Natural killer cell (primary cell): ENCODE measurements around the gene PRXL2B. TPM values are rescaled to one million over a fixed set of nuclear protein-coding genes. Genes with fewer than 3 reads are reported as not detected.
A peak's percentile ranks its signal among the peaks of the same experiment; 100 is the strongest.

ENCODE experiments used
- ATAC-seq, 3 donors: fragments of 150-1000 bp in 2 of 3; fragments of 200-7000 bp in 1 of 3; cut with Tn5 transposase; 1 replicate in 1 of 3; 2 replicates in 2 of 3; pipeline ENCODE4 v1.10.0; 2021; ENCODE audit warnings: mild to moderate bottlenecking in 2 of 3, moderate library complexity in 2 of 3
- DNase-seq, 2 donors: peaks; one replicate each; pipeline versions ENCODE4 v3.0.0 to v3.0.0-alpha.2; 2013 to 2021; ENCODE audit warnings: mixed read lengths in 1 of 2
- H3K27ac ChIP-seq: one replicate; pipeline ENCODE4 v1.5.1; 2013; ENCODE audit warnings: mild to moderate bottlenecking, low read length
- H3K27me3 ChIP-seq: one replicate; pipeline ENCODE4 v1.6.1; 2013; ENCODE audit warnings: low read length; ENCODE audit not compliant: control insufficient read depth, insufficient read depth
- H3K36me3 ChIP-seq: one replicate; pipeline ENCODE4 v1.6.1; 2013; ENCODE audit warnings: low read length; ENCODE audit not compliant: control insufficient read depth, insufficient read depth
- H3K4me1 ChIP-seq: one replicate; pipeline ENCODE4 v1.6.1; 2013; ENCODE audit warnings: low read length; ENCODE audit not compliant: control insufficient read depth, insufficient read depth
- H3K4me3 ChIP-seq: one replicate; pipeline ENCODE4 v1.5.1; 2013; ENCODE audit warnings: low read length
- H3K9me3 ChIP-seq: one replicate; pipeline ENCODE4 v1.6.1; 2013; ENCODE audit warnings: low read length; ENCODE audit not compliant: control insufficient read depth, insufficient read depth
- H3K27ac Mint-ChIP-seq, 2 donors: one replicate each; pipeline ENCODE4 v1.8.0; 2022; ENCODE audit warnings: mild to moderate bottlenecking in 2 of 2, mixed read lengths in 2 of 2, moderate library complexity in 1 of 2
- H3K27me3 Mint-ChIP-seq, 2 donors: one replicate each; pipeline ENCODE4 v1.8.0; 2022; ENCODE audit warnings: low read depth in 2 of 2, mixed read lengths in 2 of 2
- H3K36me3 Mint-ChIP-seq: one replicate; pipeline ENCODE4 v1.8.0; 2022; ENCODE audit warnings: mixed read lengths
- H3K4me1 Mint-ChIP-seq, 2 donors: one replicate each; pipeline ENCODE4 v1.8.0; 2022; ENCODE audit warnings: mixed read lengths in 2 of 2
- H3K4me3 Mint-ChIP-seq: one replicate; pipeline ENCODE4 v1.8.0; 2022; ENCODE audit warnings: mild to moderate bottlenecking, moderate library complexity, mixed read lengths
- H3K9me3 Mint-ChIP-seq, 2 donors: one replicate each; pipeline ENCODE4 v1.8.0; 2022; ENCODE audit warnings: mixed read lengths in 2 of 2
- WGBS: methylation state at CpG from one replicate; pipeline ENCODE4 v1.1.7; 2013; ENCODE audit warnings: missing lambda C conversion rate; ENCODE audit not compliant: insufficient coverage; 5-methylcytosine and 5-hydroxymethylcytosine counted together
- intact Hi-C: fragments of 100-400 bp; cut with micrococcal nuclease; formaldehyde crosslinking; loops from one replicate; pipeline ENCODE4 v1.14.2; 2022
- total RNA-seq, 4 donors: library from RNA; stranded (reverse); fragments of 120-200 nt in 1 of 4; gene quantifications; one replicate each; pipeline versions ENCODE4 v1.2.3 to v1.2.4, GENCODE V29; 2013 to 2022
- TF ChIP-seq, protein P1 (sequence below): fragments of 200-600 bp; IDR thresholded peaks from one replicate; pipeline ENCODE4 v1.8.0; 2022; ENCODE audit warnings: antibody characterized with exemption

PRXL2B gene
- total RNA-seq, 3 donors from 2014 or later (not counting 1 experiment from before 2014, with no cell fraction given) = 11.3 to 15.1 (median 11.6) TPM

DNA sequence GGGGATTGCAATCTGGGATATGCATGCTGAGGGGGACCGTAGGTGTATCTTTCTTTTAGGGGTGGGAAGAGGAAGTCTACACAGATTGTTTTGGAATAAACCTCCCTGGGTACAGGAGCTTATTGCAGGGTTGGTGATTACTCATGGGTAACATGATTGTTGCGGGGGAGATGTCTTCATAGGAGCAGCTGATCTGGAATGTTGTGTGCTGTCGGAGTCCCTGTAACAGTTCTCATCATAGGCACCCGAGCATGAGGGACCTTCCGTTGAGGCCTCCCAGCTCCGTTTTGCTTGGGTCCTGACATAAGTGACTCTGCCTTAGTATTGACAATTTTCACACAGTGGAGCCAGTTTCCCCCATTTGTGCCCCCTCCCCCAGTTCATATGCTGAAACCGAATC is 4.2 kb upstream of the PRXL2B start:
- intact Hi-C loops = no loop called here
- H3K9me3 ChIP-seq = no peaks in the 10 kb centered on the region
- peaks cover 58% of the 10 kb centered on the region for H3K4me1 ChIP-seq
- peak overlapping the region in 1 of 2 donors; percentile 74 for H3K27ac Mint-ChIP-seq
- H3K27me3 Mint-ChIP-seq = no peaks in the 10 kb centered on the region
- no peaks in the 10 kb centered on the region for H3K9me3 Mint-ChIP-seq
- H3K4me1 Mint-ChIP-seq = peaks cover 14 to 39% of the 10 kb centered on the region in 2 donors
- WGBS = 91% methylated on average over 7 of the region's 7 CpGs
- no peaks in the 10 kb centered on the region for H3K36me3 Mint-ChIP-seq
- no peak overlapping the region for H3K27ac ChIP-seq
- no peak overlapping the region for H3K4me3 ChIP-seq
- DNase-seq = no peak
- H3K36me3 ChIP-seq = no peaks in the 10 kb centered on the region
- H3K4me3 Mint-ChIP-seq = no peak overlapping the region
- H3K27me3 ChIP-seq = no peaks in the 10 kb centered on the region
- ATAC-seq = no peak
- TF ChIP-seq, protein P1, sequence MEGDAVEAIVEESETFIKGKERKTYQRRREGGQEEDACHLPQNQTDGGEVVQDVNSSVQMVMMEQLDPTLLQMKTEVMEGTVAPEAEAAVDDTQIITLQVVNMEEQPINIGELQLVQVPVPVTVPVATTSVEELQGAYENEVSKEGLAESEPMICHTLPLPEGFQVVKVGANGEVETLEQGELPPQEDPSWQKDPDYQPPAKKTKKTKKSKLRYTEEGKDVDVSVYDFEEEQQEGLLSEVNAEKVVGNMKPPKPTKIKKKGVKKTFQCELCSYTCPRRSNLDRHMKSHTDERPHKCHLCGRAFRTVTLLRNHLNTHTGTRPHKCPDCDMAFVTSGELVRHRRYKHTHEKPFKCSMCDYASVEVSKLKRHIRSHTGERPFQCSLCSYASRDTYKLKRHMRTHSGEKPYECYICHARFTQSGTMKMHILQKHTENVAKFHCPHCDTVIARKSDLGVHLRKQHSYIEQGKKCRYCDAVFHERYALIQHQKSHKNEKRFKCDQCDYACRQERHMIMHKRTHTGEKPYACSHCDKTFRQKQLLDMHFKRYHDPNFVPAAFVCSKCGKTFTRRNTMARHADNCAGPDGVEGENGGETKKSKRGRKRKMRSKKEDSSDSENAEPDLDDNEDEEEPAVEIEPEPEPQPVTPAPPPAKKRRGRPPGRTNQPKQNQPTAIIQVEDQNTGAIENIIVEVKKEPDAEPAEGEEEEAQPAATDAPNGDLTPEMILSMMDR = no peak

DNA sequence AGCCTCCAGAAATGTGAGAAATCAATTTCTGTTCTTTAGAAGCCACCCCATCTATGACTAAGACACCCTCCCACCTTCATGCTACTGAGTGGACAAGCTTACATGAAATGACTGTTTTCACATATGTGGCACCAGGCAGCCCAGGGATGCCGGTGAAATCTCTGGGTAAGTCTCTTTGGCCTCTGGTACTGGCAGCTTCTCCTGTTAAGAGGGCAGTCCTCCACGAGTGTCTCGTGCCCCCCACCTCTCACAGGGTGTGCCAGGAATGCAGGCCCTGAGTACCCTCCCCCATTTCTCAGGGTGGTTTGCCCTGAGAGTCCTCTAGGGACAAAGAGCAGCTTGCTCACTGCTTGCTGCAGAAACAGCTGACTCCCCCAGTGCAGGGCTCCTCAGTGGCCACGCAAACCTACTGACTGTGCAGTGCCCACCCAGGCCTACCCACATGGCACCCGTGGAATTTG is 3.2 kb upstream of the PRXL2B start:
- peak overlapping the region in 1 of 2 donors; percentile 26 for H3K27ac Mint-ChIP-seq
- H3K4me3 ChIP-seq = no peak overlapping the region
- no peak for ATAC-seq
- no peak overlapping the region for H3K4me3 Mint-ChIP-seq
- H3K27ac ChIP-seq = no peak overlapping the region
- H3K4me1 ChIP-seq = peaks cover 54% of the 10 kb centered on the region
- H3K27me3 ChIP-seq = no peaks in the 10 kb centered on the region
- intact Hi-C loops = no loop called here
- H3K36me3 Mint-ChIP-seq = no peaks in the 10 kb centered on the region
- WGBS = 77% methylated on average over 5 of the region's 5 CpGs
- no peaks in the 10 kb centered on the region for H3K9me3 ChIP-seq
- H3K4me1 Mint-ChIP-seq = peaks cover 13 to 36% of the 10 kb centered on the region in 2 donors
- TF ChIP-seq, protein P1 = no peak
- H3K27me3 Mint-ChIP-seq = no peaks in the 10 kb centered on the region
- no peaks in the 10 kb centered on the region for H3K36me3 ChIP-seq
- H3K9me3 Mint-ChIP-seq = no peaks in the 10 kb centered on the region
- DNase-seq = no peak

DNA sequence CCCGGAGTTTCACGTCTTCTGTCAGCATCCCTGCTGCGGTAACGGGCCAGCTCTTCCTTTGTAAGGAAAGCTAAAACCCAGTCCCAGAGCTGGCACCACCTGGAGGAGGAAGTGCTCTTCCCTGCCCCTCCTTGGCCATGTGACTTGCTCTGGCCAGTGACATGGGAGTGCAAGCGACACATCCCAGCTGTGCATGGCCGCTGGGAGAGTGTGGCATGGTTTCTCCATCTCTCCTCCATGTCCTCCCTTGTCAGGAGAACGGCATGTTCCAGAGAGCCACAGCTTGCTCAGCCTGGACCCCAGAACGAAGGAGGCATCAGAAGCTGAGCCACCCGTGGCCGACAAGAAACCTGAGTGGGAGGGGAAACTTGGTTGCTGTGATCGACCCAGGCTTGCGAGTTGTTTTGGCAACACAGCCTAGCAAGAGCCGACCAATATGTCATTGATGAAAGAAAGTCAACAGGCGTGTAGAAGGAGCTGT is 2.7 kb upstream of the PRXL2B start:
- peaks cover under 1% of the 10 kb centered on the region for H3K36me3 ChIP-seq
- no peaks in the 10 kb centered on the region for H3K9me3 Mint-ChIP-seq
- peak overlapping the region; percentile 95 for H3K27ac Mint-ChIP-seq
- H3K9me3 ChIP-seq = no peaks in the 10 kb centered on the region
- ATAC-seq = no peak
- TF ChIP-seq, protein P1 = no peak
- no peaks in the 10 kb centered on the region for H3K36me3 Mint-ChIP-seq
- H3K4me3 Mint-ChIP-seq = peak overlapping the region; percentile 0
- 82% methylated on average over 14 of the region's 14 CpGs for WGBS
- peak overlapping the region; percentile 100 for H3K27ac ChIP-seq
- no peaks in the 10 kb centered on the region for H3K27me3 Mint-ChIP-seq
- H3K4me3 ChIP-seq = no peak overlapping the region
- peaks cover 8 to 31% of the 10 kb centered on the region in 2 donors for H3K4me1 Mint-ChIP-seq
- peak in 1 of 2 donors; percentile 84 for DNase-seq
- intact Hi-C loops = loop anchor here (2.0 kb wide), 2 partner anchors 27 to 169 kb away; partner anchors contain the start of gene TNFRSF14
- peaks cover 49% of the 10 kb centered on the region for H3K4me1 ChIP-seq
- H3K27me3 ChIP-seq = no peaks in the 10 kb centered on the region
